ENCODE results near the gene HOXD1. TPM values are rescaled to one million over a fixed set of nuclear protein-coding genes. Genes with fewer than 3 reads are reported as not detected.

HOXD1 gene
- total RNA-seq, 1 donor from 2014 or later = 1.2 TPM

DNA sequence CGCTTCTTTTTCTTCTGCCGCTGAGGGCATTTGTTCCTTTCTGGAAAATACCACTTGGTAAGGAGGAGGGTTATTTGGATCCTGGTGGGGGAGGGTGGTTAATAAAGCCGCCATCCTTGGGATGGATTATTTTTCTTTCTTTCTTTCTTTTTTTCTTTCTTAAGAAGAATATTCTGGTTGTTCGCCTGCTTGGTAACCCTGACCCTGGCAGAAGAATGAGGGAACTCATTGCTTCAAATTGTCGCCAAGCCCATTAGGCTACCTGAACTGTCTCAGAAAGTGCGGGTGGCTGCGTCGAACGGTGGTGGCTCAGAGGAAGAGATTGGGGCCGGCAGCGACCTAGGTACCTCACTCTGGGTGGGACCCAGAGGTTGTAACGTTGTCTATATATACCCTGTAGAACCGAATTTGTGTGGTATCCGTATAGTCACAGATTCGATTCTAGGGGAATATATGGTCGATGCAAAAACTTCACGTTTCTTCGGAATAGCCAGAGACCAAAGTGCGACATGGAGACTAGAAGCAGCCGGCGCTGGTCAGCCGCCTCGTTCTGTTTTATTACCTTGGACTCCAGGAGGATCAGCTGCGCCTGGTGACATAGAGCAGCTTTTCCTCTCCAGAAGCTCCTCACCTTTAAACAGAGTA is 38.4 kb upstream of the HOXD1 start:
- TF ChIP-seq POLR2A (IDR thresholded peaks at IDR 0.05) = no peak
- no peak for TF ChIP-seq POLR2AphosphoS5 (IDR thresholded peaks at IDR 0.05; ENCODE audit: insufficient read depth in 1 of 2, low read depth in 1 of 2)
- no peak for TF ChIP-seq CTCF (IDR thresholded peaks at IDR 0.05)
- Histone ChIP-seq H3K4me1 (no peaks in the 10 kb centered on the region), H3K4me3 (no peak overlapping the region), H3K27ac (no peak overlapping the region), H3K9me3 (no peaks in the 10 kb centered on the region), H3K36me3 (no peaks in the 10 kb centered on the region), H3K27me3 (no peaks in the 10 kb centered on the region)
- intact Hi-C loops (cut with DNase I) = no loop called here
- no peak for DNase-seq (ENCODE audit: extremely low spot score in 2 of 2)

- Histone ChIP-seq H3K9me3 (no peaks in the 10 kb centered on the region), H3K4me3 (no peak overlapping the region), H3K4me1 (no peaks in the 10 kb centered on the region), H3K27ac (no peak overlapping the region), H3K36me3 (no peaks in the 10 kb centered on the region), H3K27me3 (no peaks in the 10 kb centered on the region)
- TF ChIP-seq CTCF (IDR thresholded peaks at IDR 0.05) (no peak), POLR2A (IDR thresholded peaks at IDR 0.05) (no peak), POLR2AphosphoS5 (IDR thresholded peaks at IDR 0.05; ENCODE audit: insufficient read depth in 1 of 2, low read depth in 1 of 2) (no peak)
- no peak for DNase-seq (ENCODE audit: extremely low spot score in 2 of 2)
- intact Hi-C loops (cut with DNase I) = no loop called here
Observed at GRCh38 chr2:176150584-176151441, 37.7 kb upstream of the HOXD1 start.

DNA sequence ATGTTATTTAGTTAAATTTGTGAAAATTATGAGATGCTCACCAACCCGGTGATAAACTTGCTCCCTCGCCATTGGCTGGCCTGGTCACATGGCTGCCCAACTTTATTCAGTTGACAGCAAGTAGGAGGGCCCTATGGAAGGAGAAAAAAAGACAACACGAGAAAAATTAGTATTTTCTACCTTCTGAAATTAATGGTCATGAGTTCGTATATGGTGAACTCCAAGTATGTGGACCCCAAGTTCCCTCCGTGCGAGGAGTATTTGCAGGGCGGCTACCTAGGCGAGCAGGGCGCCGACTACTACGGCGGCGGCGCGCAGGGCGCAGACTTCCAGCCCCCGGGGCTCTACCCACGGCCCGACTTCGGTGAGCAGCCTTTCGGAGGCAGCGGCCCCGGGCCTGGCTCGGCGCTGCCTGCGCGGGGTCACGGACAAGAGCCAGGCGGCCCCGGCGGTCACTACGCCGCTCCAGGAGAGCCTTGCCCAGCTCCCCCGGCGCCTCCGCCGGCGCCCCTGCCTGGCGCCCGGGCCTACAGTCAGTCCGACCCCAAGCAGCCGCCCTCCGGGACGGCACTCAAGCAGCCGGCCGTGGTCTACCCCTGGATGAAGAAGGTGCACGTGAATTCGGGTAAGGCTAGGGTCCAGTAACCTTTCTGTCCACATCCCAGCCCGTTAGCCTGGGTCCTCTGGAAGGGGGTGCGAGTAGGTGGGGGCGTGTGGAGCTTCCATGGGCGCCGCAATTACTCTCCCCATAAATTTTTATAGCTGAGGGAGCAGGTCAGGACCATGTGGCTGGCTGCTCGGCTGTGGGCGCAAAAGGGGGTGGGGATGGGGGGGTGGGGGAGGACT is 36.8 kb upstream of the HOXD1 start, which contains the start of gene HOXD4:
TSS of gene HOXD4 (plus strand) at position 109 of the 846 bp plus-strand sequence. CDS start at position 193, 84 bp downstream.
- Histone ChIP-seq H3K36me3 (no peaks in the 10 kb centered on the region), H3K27me3 (no peaks in the 10 kb centered on the region), H3K9me3 (no peaks in the 10 kb centered on the region), H3K4me1 (no peaks in the 10 kb centered on the region), H3K27ac (no peak within 1 kb of the TSS), H3K4me3 (no peak within 1 kb of the TSS)
- intact Hi-C loops (cut with DNase I) = no loop called here
- no peak for TF ChIP-seq POLR2AphosphoS5 (IDR thresholded peaks at IDR 0.05; ENCODE audit: insufficient read depth in 1 of 2, low read depth in 1 of 2)
- TF ChIP-seq POLR2A (IDR thresholded peaks at IDR 0.05) = no peak
- no peak for TF ChIP-seq CTCF (IDR thresholded peaks at IDR 0.05)
- DNase-seq (ENCODE audit: extremely low spot score in 2 of 2) = no peak

GRCh38 chr2:176152350-176153181 is 35.9 kb upstream of the HOXD1 start:
- no peak for DNase-seq (ENCODE audit: extremely low spot score in 2 of 2)
- no peaks in the 10 kb centered on the region for H3K9me3 ChIP-seq
- H3K36me3 ChIP-seq = no peaks in the 10 kb centered on the region
- H3K4me3 ChIP-seq = no peak overlapping the region
- peaks cover 3% of the 10 kb centered on the region for H3K27me3 ChIP-seq
- intact Hi-C loops (cut with DNase I) = no loop called here
- peaks cover 8% of the 10 kb centered on the region for H3K4me1 ChIP-seq
- TF ChIP-seq POLR2A (IDR thresholded peaks at IDR 0.05) = no peak
- no peak for TF ChIP-seq POLR2AphosphoS5 (IDR thresholded peaks at IDR 0.05; ENCODE audit: insufficient read depth in 1 of 2, low read depth in 1 of 2)
- TF ChIP-seq CTCF (IDR thresholded peaks at IDR 0.05) = no peak
- H3K27ac ChIP-seq = no peak overlapping the region

All from vagina (tissue), 2 donors.